ENCODE data around the gene CFAP69.

Gene CFAP69

DNA sequence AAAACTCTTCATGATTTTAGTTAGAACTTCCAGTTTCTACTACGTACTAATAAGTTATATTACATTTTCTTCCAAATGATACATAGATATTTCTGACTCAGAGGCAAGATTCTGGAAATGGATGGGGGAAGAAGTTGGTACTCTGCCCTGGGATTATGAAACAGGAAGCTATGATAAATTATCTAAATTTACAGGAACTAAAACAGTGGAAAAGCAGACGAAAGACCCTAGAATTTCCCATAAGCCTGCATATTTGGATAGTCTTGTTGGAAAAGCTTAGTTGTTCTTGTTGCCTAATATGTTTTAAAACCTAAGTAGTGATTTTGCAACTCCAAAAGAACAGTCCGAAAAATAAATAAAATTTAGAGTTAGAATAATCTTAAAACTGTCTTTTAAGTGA, 21.8 kb downstream of the CFAP69 start:
- TF ChIP-seq, protein P1, sequence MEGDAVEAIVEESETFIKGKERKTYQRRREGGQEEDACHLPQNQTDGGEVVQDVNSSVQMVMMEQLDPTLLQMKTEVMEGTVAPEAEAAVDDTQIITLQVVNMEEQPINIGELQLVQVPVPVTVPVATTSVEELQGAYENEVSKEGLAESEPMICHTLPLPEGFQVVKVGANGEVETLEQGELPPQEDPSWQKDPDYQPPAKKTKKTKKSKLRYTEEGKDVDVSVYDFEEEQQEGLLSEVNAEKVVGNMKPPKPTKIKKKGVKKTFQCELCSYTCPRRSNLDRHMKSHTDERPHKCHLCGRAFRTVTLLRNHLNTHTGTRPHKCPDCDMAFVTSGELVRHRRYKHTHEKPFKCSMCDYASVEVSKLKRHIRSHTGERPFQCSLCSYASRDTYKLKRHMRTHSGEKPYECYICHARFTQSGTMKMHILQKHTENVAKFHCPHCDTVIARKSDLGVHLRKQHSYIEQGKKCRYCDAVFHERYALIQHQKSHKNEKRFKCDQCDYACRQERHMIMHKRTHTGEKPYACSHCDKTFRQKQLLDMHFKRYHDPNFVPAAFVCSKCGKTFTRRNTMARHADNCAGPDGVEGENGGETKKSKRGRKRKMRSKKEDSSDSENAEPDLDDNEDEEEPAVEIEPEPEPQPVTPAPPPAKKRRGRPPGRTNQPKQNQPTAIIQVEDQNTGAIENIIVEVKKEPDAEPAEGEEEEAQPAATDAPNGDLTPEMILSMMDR (IDR thresholded peaks at IDR 0.05), result no peak

DNA sequence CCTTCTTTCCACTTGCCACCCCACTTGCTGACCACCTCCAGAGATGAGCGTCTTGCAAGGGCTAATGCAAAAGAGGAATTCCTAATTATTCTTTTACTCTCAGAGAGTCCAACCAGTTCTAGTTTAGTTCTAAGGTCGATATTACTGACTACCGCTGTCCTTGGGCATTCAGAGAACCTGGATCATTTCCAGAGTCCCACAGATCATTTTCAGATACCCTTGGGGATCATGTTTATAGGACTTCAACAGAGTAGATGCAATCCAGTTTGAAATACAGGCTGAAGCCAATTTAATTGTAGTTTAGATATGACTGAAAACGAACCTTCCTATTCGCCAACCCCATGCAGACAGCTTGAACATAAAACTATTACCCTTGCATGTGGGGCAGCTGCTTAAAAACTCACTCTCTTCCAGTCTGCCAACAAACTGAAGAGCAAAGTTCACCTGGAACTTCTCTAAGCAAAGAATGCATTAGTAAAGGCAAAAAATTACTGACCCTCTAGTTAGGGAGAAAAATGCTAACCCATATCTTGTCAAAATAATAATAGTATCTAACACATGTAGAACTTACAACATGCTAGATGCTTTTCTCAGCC, 22.4 kb downstream of the CFAP69 start:
- TF ChIP-seq, protein P1 (IDR thresholded peaks at IDR 0.05), result no peak

DNA sequence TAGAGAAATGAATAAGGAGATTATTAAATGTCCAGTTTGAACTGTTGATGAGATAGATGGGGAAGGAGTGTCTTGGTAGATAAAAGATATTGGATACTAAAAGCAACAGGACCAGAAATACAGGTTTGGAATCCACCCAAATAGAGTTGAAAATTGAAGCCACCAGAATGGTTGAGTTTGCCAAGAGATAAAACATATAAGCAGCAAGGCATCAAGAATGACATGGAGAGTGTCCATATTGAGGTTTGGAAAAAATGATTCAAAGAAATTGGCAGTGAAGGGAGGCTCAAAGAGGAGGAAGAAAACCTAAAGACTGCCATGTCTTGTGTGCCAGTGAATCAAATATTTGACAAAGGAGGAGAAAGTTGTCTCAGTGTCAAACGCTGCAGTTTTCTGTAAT, 24.2 kb downstream of the CFAP69 start:
- TF ChIP-seq, protein P1 (IDR thresholded peaks at IDR 0.05), result no peak

DNA sequence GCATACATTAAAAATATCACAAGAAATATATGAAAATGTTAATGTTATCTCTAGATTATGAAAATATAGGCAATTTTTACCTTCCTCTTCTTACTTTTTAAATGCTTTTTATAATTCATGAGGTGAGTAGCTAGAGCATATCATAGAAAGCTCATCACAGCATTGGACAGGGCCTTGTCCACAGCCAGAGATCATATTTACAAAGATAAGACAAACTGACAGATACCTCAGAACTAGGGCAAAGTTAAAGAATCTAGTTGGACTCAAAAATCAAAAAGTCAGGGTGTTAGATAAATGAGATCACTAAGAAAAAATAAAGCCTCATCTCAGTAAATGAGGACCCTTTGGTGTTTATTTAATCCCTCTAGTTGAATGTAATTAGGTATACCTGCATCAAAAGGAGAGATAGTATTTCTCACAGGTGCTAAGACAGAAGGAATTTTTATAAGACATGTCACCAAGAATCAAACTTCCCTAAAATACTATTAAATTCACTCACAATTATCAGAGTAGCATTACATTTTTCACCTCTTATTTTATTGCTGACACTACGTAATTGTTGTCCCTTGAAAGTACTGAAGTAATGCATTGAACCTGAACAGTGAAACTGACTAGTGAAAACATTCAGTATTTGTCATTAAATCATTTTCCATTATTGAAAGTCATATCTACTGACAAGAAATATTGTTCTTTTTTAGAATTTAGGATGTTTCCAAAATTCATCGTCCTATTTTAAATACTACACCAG, 25.6 kb downstream of the CFAP69 start:
- TF ChIP-seq, protein P1 (IDR thresholded peaks at IDR 0.05), result no peak

DNA sequence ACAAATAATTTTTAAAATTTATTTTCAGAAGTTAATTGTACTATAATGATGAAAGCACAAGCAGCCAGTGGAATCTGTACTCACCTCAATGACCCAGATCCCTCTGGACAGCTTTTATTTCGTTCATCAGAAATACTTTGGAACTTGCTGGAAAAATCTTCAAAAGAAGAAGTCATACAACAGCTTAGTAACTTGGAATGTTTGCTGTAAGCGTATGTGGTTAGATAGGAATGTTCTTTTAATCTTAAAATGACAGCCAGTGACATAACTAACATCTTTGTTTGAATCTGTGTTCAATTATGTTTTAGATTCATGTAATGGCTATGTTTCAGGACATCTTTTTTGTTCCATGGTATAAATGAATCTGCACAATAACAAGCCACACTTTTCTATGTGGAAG, 26.8 kb downstream of the CFAP69 start:
- TF ChIP-seq, protein P1 (IDR thresholded peaks at IDR 0.05), result no peak

DNA sequence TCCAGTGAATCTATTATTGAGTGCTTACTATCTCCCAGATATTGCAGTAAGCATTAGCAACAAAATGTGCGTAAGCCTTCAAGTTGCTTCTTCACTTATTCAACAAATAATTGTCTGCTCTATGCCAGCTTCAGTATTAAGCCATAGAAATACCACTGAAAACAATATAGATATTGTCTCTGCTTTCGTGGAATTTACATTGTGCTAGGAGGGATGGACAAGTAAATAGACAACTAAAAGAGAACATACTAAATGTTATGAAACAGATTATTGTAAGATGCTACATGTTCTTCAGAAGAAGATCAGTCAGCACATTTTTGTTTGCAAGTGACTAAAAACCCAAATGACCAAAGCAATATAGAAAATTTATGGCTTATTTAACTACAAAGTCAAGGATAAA, 27.3 kb downstream of the CFAP69 start:
- TF ChIP-seq, protein P1 (IDR thresholded peaks at IDR 0.05), result no peak

DNA sequence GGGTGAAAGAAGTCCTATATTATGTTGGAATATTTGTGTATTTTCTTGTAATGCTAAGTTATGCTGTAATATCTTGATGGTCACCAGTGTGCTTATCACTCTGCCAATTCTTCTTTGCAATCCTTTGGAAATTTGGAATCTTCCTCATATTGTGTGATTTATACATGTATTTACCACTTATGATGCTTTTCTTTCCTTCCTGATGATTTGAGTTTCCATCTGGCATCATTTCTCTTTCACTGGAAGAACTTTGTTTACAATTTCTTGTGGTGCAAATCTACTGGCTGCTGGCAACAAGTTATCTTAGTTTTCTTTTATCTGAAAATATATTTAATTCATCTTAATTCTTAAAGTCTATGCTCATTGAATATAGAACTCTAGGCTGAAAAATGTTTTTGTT, 29.2 kb downstream of the CFAP69 start:
- TF ChIP-seq, protein P1 (IDR thresholded peaks at IDR 0.05), result no peak

All from LNCAP (cell line).